ENCODE results near the gene PAPSS2.
"Not testable (repeated sequence)": the region's sequence is repeated elsewhere in the genome, so short reads cannot be mapped to it uniquely, and the experiment has no call there.

Gene PAPSS2

DNA sequence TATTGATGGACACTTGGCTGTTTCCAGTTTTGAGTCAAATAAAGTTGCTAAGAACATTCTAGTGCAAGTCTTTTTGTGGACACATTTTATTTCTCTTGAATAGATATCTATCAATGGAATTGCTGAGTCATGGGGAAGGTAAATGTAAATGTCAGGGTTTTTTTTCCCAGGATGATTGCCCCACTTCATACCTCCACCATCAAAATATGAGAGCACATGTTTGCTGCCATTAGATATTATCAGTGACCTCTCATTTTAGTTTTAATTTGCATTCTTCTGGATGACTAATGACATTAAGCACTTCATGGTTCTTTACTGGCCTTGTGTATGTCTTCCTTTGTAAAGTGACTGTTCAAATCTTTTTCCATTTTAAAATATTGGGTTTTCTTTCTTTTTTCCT lies 45.7 kb downstream of the PAPSS2 start:
- DNase-seq (ENCODE audit: low read depth in 3 of 3) = no peak

DNA sequence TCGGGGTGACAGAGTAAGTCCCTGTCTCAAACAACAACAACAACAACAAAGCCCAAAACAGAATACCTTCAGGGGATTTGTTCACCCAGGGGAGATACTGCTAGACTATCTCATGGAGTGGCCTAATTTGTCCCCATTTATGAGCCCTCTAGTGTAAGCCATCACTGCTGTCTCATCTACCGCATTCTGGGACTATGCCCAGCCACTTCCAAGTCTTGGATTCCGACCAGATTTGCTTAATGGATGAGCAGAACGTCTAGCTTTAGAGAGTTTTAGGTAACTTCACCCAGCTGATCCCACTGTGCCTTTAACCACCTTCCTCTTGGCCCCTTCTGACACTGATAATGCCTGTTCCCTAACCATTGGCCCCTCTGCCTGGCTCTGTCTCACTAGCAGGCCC lies 47.1 kb downstream of the PAPSS2 start:
- no peak for DNase-seq (ENCODE audit: low read depth in 3 of 3)

DNA sequence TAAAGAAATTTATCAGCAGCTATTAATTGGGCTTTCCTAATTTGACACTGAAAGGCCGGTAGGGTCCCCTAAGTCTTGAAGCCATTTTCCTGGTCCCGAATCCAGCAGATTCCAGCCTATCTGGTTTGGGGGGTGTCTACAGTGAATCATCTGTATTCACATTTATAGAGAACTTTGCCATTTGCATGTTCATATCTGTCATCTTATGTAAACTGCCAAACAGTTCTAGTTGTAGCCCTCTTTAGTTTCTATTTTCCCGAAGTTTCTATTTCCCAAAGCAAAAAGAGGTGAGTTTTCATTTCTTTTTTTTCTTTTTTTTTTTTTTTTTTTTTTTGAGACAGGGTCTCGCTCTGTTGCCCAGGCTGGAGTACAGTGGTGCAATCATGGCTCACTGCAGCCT lies 47.6 kb downstream of the PAPSS2 start:
- no peak for DNase-seq (ENCODE audit: low read depth in 3 of 3)

DNA sequence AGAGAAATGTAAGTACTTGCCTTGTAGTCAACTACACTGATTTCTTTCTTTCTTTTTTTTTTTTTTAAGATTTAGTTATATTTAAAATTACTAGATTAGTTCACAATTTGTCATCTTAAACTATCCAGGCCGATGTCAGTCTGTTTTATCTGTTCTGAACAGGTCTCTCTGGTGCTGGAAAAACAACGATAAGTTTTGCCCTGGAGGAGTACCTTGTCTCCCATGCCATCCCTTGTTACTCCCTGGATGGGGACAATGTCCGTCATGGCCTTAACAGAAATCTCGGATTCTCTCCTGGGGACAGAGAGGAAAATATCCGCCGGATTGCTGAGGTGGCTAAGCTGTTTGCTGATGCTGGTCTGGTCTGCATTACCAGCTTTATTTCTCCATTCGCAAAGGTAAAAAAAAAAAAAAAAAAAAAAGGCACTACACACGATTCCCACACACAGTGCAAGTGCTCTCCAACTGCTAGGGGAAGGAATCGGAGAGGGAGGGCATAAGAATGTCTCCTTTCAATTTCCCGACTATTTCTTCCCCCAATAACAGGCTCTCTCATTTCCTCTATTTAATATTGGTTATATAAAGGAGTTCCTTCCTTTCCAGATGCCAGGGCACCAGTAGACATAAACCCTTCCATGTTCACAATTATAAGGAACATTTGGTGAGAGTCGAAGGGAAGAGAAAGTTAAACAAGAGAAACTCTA lies 53.4 kb downstream of the PAPSS2 start:
- no peak for DNase-seq (ENCODE audit: low read depth in 3 of 3)

DNA sequence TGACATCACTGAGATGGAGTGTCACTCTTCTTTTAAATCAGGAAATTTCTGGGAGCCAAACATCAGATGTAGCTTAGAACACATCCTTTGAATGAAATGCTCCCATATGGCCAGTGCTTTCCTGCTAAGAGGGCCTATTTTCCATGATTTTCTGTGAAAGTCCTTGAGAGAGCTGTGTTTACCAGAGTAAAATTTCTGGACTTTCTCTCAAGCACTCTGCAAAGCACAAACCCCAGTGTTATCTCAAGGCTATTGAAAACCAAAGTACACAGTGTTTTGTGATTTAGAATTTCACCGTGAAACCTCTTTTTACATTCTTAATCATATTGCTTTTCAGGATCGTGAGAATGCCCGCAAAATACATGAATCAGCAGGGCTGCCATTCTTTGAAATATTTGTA lies 54.0 kb downstream of the PAPSS2 start:
- DNase-seq (ENCODE audit: low read depth in 3 of 3) = no peak

DNA sequence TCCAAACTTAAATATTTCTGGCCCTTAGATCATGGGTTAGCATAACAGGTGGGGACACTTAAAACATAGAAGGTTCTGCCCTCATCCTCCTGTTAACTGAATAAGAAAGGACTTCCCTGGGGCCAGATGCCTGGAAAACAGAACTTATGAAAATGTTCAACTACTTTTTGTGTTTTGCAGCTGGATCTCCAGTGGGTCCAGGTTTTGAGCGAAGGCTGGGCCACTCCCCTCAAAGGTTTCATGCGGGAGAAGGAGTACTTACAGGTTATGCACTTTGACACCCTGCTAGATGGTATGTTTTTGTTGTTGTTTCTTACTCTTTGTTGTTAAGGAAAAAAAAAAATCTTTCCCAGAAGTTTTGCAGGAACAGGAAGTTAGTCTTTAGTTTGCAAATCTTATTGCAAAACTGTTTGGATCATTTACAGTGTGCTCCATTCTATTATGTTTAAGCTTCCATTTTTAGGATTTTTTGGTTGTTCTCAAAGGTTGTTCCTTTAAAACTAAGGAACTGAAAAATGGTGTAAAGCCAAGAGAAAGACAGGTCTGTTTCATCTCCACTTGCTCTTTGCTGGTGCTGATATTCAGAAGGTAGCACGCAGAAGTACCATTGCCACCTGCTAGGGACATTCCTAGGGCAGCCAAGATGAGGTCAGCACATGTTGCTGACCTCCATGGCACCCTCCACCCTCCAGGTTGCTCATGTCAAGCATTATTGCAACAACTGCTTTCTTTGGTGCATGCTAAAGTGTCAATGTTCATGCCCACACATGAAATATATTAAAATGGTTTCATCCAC lies 56.1 kb downstream of the PAPSS2 start:
- DNase-seq (ENCODE audit: low read depth in 3 of 3) = no peak

DNA sequence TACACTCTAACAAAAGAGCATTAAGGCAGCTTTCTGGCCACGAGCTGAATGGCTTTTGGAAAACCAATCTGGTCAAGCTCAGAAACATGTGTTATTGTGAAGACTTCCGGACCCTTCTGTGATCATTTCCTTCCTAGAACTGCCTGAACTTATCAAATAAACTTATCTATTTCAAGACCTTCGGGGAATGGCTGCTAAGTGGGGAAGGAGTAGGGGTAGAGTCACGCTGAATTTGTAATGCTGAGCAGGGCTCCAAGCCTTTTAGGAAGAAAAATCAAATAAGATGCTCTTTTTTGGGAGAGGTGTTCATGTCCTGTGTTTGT lies 56.6 kb downstream of the PAPSS2 start:
- no peak for DNase-seq (ENCODE audit: low read depth in 3 of 3)

DNA sequence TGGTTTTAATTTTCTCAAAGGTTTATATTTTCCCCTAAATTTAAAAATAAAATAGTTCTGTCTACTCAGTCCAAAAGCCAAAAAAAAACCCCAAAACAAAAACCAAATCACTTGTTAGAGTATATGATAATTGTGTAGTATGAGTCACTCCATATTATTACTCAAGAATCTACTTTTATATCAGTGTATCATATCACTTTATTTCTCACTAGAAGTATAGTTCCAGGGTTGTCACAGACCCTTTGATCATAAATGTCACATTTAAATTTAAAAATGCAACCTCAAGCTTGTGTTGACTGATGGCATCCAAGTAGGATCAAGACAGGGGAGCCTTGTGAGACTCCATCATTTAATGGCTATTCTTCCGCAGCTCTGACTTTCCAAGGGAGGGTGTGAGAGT lies 61.0 kb downstream of the PAPSS2 start:
- no peak for DNase-seq (ENCODE audit: low read depth in 3 of 3)

DNA sequence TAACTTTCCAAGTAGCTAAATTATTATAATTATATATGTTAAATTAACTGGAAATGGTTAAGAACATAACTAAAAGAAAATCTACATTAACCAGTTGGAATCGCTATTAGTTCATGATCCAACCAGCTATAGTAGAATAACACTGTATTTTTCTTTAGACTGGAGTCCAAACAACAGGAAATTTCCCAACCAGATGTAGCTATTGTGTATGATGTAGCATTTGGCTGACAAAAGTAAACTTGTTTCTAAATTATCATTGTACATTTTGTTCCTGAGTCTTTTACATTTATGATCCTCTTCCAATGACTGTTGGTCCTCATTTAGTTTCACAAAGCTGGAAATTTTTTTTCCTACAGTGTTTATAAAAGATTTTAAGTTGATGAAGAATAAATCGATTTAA lies 62.1 kb downstream of the PAPSS2 start:
- no peak for DNase-seq (ENCODE audit: low read depth in 3 of 3)

DNA sequence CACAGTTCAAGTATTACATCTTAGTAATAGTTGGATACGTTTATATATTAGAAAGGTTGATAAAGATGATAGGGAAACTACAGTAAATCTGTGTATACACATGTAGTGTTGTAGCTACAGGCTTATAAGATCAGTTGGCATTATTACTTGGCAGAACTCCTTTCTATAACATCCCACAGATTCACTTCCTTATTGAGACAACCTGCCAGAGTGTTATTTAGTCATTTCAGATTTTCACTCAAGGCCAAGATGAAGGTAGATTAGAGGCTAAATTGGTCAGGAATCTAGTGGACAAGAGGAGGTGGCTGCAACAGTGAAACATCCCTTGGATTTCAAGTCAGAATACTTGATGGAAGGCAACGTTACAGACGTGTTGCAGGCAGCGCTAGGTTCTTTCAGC lies 63.0 kb downstream of the PAPSS2 start:
- DNase-seq (ENCODE audit: low read depth in 3 of 3) = no peak

DNA sequence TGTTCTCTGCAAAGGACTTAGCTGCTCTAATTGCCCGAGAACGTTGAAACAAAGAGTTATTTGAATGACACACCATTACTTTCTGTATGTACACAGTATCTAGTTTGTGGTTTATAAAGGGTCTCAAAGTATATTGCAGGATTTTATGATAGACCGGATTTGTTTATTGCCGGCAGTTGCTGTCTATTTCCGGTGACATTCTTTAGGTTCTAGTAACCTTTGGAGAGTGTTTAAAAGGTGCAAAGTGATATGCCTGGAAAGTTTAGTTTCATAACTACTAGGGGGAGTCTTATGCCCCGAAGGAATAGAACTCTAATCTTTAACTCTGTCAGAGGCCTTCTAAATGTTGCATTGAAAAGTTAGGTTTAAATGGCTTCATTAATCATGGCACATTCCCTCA lies 63.8 kb downstream of the PAPSS2 start:
- no peak for DNase-seq (ENCODE audit: low read depth in 3 of 3)

DNA sequence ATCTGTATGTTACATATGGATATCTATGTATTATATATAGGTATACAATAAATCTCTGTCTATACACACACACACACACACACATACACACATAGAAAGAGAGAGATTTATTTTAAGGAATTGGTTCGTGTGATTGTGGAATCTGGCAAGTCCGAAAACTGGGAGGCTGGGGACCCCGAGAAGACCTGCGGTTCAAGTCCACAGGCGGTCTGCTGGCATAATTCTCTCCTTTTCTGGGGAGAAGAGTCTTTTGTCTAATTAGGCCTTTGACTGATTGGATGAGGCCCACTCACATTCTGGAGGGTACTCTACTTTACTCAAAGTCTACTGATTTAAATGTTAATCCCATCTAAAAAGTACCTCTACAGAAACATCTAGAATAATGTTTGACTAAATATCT lies 65.1 kb downstream of the PAPSS2 start:
- no peak for DNase-seq (ENCODE audit: low read depth in 3 of 3)

DNA sequence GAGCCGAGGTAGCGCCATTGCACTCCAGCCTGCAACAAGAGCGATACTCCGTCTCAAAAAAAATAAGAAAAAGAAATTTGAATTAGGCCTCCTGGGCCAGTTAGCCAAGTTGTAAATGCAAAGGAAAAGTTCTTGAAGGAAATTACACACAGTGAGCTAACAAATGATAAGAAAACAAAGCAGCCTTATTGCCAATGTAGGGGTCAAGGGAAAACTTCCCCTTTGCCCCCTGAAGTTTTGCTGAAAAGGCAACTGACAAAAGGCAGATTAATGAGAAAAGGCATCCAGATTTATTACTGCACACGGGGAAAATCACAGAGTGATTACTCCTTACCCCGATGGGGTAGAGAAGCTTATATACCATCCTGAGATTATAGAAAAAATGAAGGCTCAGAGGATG lies 70.3 kb downstream of the PAPSS2 start:
- no peak for DNase-seq (ENCODE audit: low read depth in 3 of 3)

DNA sequence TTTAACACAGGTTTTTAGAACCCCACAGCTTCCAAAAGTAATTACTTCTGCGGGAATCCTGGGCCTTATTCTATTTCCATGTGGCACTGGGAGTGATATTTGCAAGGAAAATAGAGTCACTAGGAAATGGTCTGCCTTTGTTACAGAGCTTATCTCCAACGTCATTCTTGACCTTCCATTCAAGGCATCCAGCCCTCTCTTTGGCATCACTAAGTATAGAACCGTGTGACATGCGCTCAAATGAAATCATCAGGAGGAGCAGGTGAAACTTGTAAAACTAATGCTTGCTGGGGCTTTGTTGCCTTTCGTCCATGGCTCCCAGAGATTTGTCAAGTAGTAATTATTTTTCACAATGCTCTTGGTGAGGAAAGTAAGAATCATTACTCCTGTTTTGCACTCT lies 73.4 kb downstream of the PAPSS2 start:
- DNase-seq (ENCODE audit: low read depth in 3 of 3) = no peak

DNA sequence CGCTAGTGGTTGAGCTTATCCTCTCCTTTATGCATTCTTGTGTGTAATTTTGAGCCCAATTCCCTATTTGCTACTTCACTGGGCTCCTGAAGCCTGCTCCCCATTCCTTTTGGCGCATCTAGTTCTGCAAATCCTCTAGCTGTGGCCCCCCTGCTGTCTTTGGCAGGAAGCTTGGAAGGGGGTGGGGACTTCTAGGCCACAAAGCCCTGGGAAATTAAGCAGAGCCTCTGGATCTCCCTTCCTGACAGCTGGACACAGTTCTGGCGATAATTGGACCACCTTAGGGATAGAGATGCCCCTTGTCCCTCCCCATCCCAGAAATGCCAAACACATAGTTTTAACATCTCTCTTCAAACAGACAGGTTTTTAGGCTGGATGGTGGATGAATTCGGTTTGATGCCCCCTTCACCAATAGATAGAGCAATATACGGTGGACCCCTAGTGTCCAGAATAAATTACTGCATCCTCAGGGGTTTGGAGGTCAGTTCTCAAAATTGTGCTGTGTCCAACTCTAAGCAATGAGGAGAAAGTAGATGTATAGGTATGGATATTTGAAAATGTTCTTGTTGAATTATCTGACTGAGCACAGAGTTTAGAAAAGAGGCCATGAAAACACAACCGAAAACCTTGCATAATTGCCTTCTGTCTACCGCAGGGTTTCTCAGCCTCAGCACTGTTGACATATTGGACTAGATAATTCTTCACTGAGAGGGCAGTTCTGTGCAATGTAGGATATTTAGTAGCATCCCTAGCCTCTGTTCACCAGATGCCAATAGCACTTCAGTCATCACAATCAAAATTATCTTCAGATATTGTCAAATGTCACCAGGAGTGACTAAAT lies 75.5 kb downstream of the PAPSS2 start:
- no peak for DNase-seq (ENCODE audit: low read depth in 3 of 3)

DNA sequence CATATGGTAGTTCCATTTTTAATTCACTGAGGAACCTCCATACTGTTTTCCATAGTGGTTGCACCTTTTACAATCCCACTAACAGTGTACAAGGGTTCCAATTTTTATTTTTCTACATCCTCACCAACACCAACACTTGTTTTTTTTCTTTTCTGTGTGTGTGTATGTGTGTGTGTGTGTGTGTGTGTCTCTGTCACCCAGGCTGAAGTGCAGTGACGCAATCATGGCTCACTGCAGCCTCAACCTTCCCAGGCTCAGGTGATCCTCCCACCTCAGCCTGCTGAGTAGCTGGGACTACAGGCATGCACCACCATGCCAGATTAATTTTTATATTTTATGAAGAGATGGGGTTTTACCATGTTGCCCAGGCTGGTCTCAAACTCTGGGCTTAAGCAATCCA lies 78.6 kb downstream of the PAPSS2 start:
- DNase-seq (ENCODE audit: low read depth in 3 of 3) = not testable (repeated sequence)

DNA sequence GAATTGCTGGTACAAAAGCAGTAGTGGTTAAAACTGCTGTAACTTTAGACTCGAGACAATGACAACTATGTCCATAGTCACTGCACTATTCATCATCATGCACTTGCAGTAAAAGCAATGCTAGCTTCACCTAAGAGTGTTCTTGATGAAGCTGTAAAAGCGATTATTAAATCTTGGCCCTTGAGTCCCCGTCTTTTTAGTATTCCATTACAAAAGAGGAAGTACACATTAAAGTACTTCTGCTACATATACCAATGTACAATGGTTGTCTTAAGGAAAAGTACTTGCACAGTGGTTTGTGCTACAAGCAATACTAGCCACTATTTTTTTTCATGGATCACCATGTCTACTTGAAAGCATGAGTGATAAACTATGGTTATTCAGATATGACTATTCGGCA lies 80.0 kb downstream of the PAPSS2 start:
- DNase-seq (ENCODE audit: low read depth in 3 of 3) = no peak

DNA sequence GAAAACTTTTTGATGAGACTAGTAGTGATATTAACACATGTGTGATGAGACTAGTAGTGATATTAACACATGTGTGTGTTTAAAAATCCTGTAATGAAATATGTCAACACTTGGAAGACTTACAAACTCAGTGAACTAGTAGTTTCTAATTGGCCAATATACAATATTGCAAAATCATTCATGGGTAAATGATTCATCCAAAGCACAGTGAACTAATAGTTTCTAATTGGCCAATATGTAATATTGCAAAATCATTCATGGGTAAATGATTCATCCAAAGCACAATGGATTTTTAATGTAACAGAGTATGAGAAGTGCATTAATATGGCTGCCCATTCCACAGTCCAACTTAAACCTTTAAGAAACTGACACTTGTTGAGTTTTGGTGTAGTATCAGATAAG lies 80.6 kb downstream of the PAPSS2 start:
- DNase-seq (ENCODE audit: low read depth in 3 of 3) = no peak

DNA sequence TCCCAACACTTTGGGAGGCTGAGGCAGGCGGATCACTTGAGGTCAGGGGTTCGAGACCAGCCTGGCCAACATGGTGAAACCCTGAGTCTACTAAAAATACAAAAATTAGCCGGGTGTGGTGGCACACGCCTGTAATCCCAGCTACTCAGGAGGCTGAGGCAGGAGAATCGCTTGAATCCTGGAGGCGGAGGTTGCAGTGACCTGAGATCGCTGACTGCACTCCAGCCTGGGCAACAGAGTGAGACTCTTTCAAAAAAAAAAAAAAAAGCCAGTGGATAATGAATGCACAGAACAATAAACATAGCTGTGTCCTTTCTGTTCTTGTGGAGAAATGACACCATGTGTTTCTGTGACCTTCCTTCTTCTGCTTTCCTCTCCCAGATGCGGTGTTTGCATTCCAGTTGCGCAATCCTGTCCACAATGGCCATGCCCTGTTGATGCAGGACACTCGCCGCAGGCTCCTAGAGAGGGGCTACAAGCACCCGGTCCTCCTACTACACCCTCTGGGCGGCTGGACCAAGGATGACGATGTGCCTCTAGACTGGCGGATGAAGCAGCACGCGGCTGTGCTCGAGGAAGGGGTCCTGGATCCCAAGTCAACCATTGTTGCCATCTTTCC lies 83.4 kb downstream of the PAPSS2 start:
- not testable (repeated sequence) for DNase-seq (ENCODE audit: low read depth in 3 of 3)

DNA sequence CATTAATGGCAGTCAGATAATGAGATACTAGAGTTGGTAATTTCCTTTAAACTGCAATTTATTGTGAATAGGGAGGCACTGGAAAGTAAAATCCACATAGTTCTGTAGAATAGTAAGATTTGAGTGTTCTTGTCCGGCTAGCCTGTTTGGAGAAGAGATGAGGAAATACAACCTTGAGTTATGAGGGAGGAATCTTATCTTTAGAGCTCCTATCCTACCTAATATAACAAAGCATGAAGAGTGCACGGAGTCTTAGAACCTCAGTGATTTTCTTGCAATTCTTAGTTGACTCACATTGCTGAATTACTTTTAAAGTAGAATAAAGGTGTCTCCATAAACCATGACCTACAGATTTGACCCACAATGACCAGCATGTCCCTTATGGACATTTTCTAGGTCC lies 84.9 kb downstream of the PAPSS2 start:
- DNase-seq (ENCODE audit: low read depth in 3 of 3) = no peak

DNA sequence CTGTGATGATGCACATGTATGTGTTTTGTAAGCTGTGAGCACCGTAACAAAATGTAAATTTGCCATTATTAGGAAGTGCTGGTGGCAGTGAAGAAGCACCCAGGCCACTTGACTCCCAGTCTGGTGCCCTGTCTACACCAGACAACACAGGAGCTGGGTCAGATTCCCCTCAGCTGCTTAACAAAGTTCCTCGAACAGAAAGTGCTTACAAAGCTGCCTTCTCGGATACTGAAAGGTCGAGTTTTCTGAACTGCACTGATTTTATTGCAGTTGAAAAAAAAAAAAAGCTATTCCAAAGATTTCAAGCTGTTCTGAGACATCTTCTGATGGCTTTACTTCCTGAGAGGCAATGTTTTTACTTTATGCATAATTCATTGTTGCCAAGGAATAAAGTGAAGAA lies 87.2 kb downstream of the PAPSS2 start:
- DNase-seq (ENCODE audit: low read depth in 3 of 3) = no peak

DNA sequence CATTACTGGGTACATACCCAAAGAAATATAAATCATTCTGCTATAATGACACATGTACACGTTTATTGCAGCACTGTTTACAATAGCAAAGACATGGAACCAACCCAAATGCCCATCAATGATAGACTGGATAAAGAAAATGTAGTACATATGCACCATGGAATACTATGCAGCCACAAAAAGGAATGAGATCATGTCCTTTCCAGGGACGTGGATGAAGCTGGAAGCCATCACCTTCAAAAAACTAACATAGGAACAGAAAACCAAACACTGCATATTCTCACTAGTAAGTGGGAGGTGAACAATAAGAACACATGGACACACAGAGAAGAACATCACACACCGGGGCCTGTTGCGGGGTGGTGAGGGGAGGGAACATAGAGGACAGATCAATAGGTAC lies 88.6 kb downstream of the PAPSS2 start:
- DNase-seq (ENCODE audit: low read depth in 3 of 3) = not testable (repeated sequence)

Measured in stimulated activated CD4-positive, alpha-beta T cell treated with anti-CD3 and anti-CD28 coated beads, TNF-alpha, amount 100 ng/mL, for 4 hours (primary cell).